Lung (tissue), 12 donors: ENCODE data around the gene OR8A1. TPM values are rescaled to one million over a fixed set of nuclear protein-coding genes. Genes with fewer than 3 reads are reported as not detected.
A peak's percentile ranks its signal among the peaks of the same experiment; 100 is the strongest.

Experiments
- ATAC-seq: fragments of 200-7000 bp; cut with Tn5 transposase; one replicate; pipeline ENCODE4 v1.9.1; 2020; ENCODE audit warnings: moderate number of reproducible peaks; ENCODE audit not compliant: insufficient read depth, low FRiP score
- DNase-seq, 3 donors: peaks; one replicate each; pipeline ENCODE4 v3.0.0-alpha.2; 2013 to 2017
- H3K27ac ChIP-seq, 2 donors: one replicate each; pipeline ENCODE4 v1.5.1; 2013; ENCODE audit warnings: mild to moderate bottlenecking in 2 of 2, moderate library complexity in 2 of 2, control low read depth in 1 of 2, inconsistent platforms in 1 of 2, low read depth in 1 of 2, low read length in 1 of 2
- H3K27me3 ChIP-seq, 3 donors: one replicate each; pipeline ENCODE4 v1.5.1; 2013; ENCODE audit warnings: low read length in 2 of 3; ENCODE audit not compliant: control insufficient read depth in 3 of 3, insufficient read depth in 3 of 3
- H3K36me3 ChIP-seq, 4 donors: one replicate each; pipeline ENCODE4 v1.5.1; 2013; ENCODE audit warnings: low read length in 4 of 4, mild to moderate bottlenecking in 1 of 4, moderate library complexity in 1 of 4; ENCODE audit not compliant: control insufficient read depth in 4 of 4, insufficient read depth in 4 of 4
- H3K4me1 ChIP-seq, 5 donors: one replicate each; pipeline ENCODE4 v1.5.1; 2013; ENCODE audit warnings: low read length in 5 of 5, mild to moderate bottlenecking in 2 of 5, moderate library complexity in 1 of 5; ENCODE audit not compliant: control insufficient read depth in 5 of 5, insufficient read depth in 5 of 5
- H3K4me3 ChIP-seq: one replicate; pipeline ENCODE4 v1.5.1; 2013; ENCODE audit warnings: mild to moderate bottlenecking, control low read depth, moderate library complexity
- H3K9ac ChIP-seq, 2 donors: one replicate each; pipeline ENCODE4 v1.5.1; 2013; ENCODE audit warnings: low read length in 2 of 2, control low read depth in 1 of 2; ENCODE audit not compliant: insufficient read depth in 1 of 2
- H3K9me3 ChIP-seq, 4 donors: one replicate each; pipeline ENCODE4 v1.5.1; 2013; ENCODE audit warnings: low read length in 3 of 4, mild to moderate bottlenecking in 1 of 4, moderate library complexity in 1 of 4; ENCODE audit not compliant: control insufficient read depth in 4 of 4, insufficient read depth in 3 of 4
- CTCF ChIP-seq: IDR thresholded peaks from 2 replicates; pipeline ENCODE4 v1.5.1; 2012; ENCODE audit warnings: mild to moderate bottlenecking; ENCODE audit errors: control extremely low read depth, extremely low read depth
- WGBS, 2 donors: extraction: QIAGEN DNeasy Blood & Tissue Kit; methylation state at CpG; one replicate each; pipeline ENCODE4 v1.1.7; 2013; 5-methylcytosine and 5-hydroxymethylcytosine counted together
- polyA plus RNA-seq, 2 donors: library from polyadenylated mRNA; stranded (reverse); fragments of 200-250 nt; gene quantifications; one replicate each; pipeline ENCODE4 v1.2.1, GENCODE V29; 2013
- total RNA-seq, 2 donors: library from RNA; depleted of rRNA in 1 of 2; stranded (reverse); fragments of >200 nt in 1 of 2; gene quantifications; one replicate each; pipeline ENCODE4 v1.2.1, GENCODE V29; 2014 to 2021
- donor health status: control.
- donor health status: control.
- donor health status: Bipolar disorder and iron deficiency.
- donor health status: healthy.
- donor health status: DM: yes; HTN: yes; CAD: no.

OR8A1 gene
- total and polyA plus RNA-seq, 4 donors, result not detected

GRCh38 chr11:124535552-124536232 lies 34.1 kb upstream of the OR8A1 start:
- Histone ChIP-seq H3K36me3 (no peaks in the 10 kb centered on the region), H3K4me3 (no peak overlapping the region), H3K27me3 (no peaks in the 10 kb centered on the region), H3K9me3 (no peaks in the 10 kb centered on the region), H3K4me1 (peaks cover 0 to 16% (median 0%) of the 10 kb centered on the region in 5 donors), H3K27ac (no peak overlapping the region), H3K9ac (no peak overlapping the region)
- 51 to 78% methylated on average over 8 of the region's 8 CpGs for WGBS, 2 donors
- no peak for ATAC-seq
- TF ChIP-seq CTCF, result no peak
- no peak for DNase-seq

- H3K9me3 ChIP-seq, result no peaks in the 10 kb centered on the region
- no peak for TF ChIP-seq CTCF
- H3K27me3 ChIP-seq, result no peaks in the 10 kb centered on the region
- H3K36me3 ChIP-seq, result no peaks in the 10 kb centered on the region
- H3K4me1 ChIP-seq, result peaks cover 0 to 16% (median 0%) of the 10 kb centered on the region in 5 donors
- no peak overlapping the region for H3K27ac ChIP-seq
- 20 to 31% methylated on average over 6 of the region's 6 CpGs for WGBS, 2 donors
- no peak overlapping the region for H3K4me3 ChIP-seq
- ATAC-seq (no peak), DNase-seq (peak in 2 of 3 donors; percentile 17 to 69)
- no peak overlapping the region for H3K9ac ChIP-seq
Observed at GRCh38 chr11:124536520-124536919, 33.3 kb upstream of the OR8A1 start.

- peak; percentile 49 to 91 (median 57) for DNase-seq
- Histone ChIP-seq H3K27me3 (no peaks in the 10 kb centered on the region), H3K27ac (no peak overlapping the region), H3K9ac (no peak overlapping the region), H3K9me3 (peaks cover 0 to 1% (median 0%) of the 10 kb centered on the region in 4 donors), H3K4me1 (peaks cover 0 to 16% (median 0%) of the 10 kb centered on the region in 5 donors), H3K36me3 (no peaks in the 10 kb centered on the region), H3K4me3 (no peak overlapping the region)
- no peak for TF ChIP-seq CTCF
- no peak for ATAC-seq
- 62 to 69% methylated on average over 1 of the region's 1 CpG for WGBS, 2 donors
Observed at GRCh38 chr11:124538019-124538418, 31.8 kb upstream of the OR8A1 start.

GRCh38 chr11:124541204-124541603 lies 28.6 kb upstream of the OR8A1 start:
- peaks cover 0 to 16% (median 0%) of the 10 kb centered on the region in 5 donors for H3K4me1 ChIP-seq
- ATAC-seq (no peak), DNase-seq (no peak)
- no peak overlapping the region for H3K9ac ChIP-seq
- H3K27ac ChIP-seq, result no peak overlapping the region
- peaks cover 0 to 2% (median 0%) of the 10 kb centered on the region in 4 donors for H3K9me3 ChIP-seq
- H3K27me3 ChIP-seq, result no peaks in the 10 kb centered on the region
- no peak overlapping the region for H3K4me3 ChIP-seq
- H3K36me3 ChIP-seq, result no peaks in the 10 kb centered on the region
- no peak for TF ChIP-seq CTCF
- 84 to 85% methylated on average over 6 of the region's 6 CpGs for WGBS, 2 donors
